HepG2 (cell line): ENCODE measurements around the gene KBTBD3.

Experiments
- EZH2 ChIP-seq: conservative IDR thresholded peaks from 2 replicates; pipeline ENCODE4 v1.6.1; 2012; ENCODE audit warnings: mild to moderate bottlenecking, low read depth, low read length, moderate library complexity
- KAT8 ChIP-seq: IDR thresholded peaks from 2 replicates; pipeline ENCODE4 v1.6.1; 2016; ENCODE audit warnings: missing genetic modification reagents, missing compliant biosample characterization
- ZNF17 ChIP-seq: sonication (generic); formaldehyde crosslinking; IDR thresholded peaks from 2 replicates; pipeline ENCODE4 v1.5.0; 2020; ENCODE audit warnings: mild to moderate bottlenecking, missing genetic modification reagents
- TF ChIP-seq, protein P1 (sequence below): sonication (generic); formaldehyde crosslinking; IDR thresholded peaks from 2 replicates; pipeline ENCODE4 v1.5.0; 2020; ENCODE audit warnings: mild to moderate bottlenecking, missing genetic modification reagents, moderate library complexity

DNA sequence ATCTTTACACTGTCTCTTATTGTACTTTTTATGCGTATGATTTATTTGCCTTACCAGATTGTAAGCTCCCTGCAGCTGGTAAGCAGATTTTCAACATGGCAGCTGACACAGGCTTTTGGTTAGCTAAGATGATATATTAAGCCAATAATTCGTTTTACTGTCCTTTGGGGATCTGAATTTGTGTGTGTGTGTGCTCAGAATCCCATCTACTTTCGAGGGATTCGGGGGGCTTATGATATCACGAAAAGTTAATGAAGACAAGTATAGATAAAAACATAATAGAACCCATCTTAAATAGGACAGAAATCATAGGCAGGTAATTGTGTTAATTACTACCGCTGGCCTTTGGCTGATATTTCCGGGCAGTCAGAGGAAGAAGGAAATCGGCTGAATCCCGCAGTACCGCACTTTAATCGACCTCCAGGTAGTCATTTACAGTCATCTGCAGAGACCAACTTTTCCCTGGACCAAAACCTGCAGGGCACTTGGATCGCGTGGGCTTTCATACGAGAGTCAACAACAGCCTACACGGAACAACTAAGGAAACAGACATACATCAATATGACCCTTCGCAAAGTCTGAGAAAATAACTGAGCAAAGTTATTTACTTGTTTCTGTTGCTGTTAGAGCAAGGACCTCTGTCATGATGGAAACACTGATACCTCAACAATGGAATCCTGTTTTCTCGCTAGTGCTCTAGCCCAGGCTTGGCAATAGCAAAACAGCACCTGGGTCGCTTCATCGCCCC, 802 bp downstream of the KBTBD3 start:
- TF ChIP-seq, protein P1, sequence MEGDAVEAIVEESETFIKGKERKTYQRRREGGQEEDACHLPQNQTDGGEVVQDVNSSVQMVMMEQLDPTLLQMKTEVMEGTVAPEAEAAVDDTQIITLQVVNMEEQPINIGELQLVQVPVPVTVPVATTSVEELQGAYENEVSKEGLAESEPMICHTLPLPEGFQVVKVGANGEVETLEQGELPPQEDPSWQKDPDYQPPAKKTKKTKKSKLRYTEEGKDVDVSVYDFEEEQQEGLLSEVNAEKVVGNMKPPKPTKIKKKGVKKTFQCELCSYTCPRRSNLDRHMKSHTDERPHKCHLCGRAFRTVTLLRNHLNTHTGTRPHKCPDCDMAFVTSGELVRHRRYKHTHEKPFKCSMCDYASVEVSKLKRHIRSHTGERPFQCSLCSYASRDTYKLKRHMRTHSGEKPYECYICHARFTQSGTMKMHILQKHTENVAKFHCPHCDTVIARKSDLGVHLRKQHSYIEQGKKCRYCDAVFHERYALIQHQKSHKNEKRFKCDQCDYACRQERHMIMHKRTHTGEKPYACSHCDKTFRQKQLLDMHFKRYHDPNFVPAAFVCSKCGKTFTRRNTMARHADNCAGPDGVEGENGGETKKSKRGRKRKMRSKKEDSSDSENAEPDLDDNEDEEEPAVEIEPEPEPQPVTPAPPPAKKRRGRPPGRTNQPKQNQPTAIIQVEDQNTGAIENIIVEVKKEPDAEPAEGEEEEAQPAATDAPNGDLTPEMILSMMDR (CRISPR knock-in tag): no peak
- TF ChIP-seq EZH2 (no peak), ZNF17 (CRISPR knock-in tag) (no peak), KAT8 (CRISPR knock-in tag) (no peak)
